IMR-90 (cell line): Measurements from ENCODE around the gene USP53. TPM values are rescaled to one million over a fixed set of nuclear protein-coding genes. Genes with fewer than 3 reads are reported as not detected.
A peak's percentile ranks its signal among the peaks of the same experiment; 100 is the strongest.

ENCODE experiments used
- ATAC-seq: fragments of 200-7000 bp; cut with Tn5 transposase; 2 replicates; pipeline ENCODE4 v1.9.1; 2020; ENCODE audit warnings: low read depth, mild to moderate bottlenecking, moderate library complexity
- BruUV-seq: library from RNA; stranded (reverse); fragments of 400-500 nt; replicated peaks from 2 replicates; lab custom pipeline; 2021; lab: Mats Ljungman, UMichigan
- CTCF ChIA-PET: fragments of 300-600 bp; formaldehyde crosslinking; extraction: SDS; loops from one replicate; lab custom pipeline; 2021; ENCODE audit warnings: antibody characterized with exemption; lab: Yijun Ruan, JAX
- POLR2A ChIA-PET: fragments of 300-600 bp; sonication (Branson Sonifier 250); formaldehyde crosslinking; loops from one replicate; lab custom pipeline; 2022; ENCODE audit warnings: antibody characterized with exemption; ENCODE audit not compliant: unreplicated experiment; lab: Charles Lee
- DNase-seq: peaks from one replicate; pipeline ENCODE4 v3.0.0; 2013
- H2AFZ ChIP-seq: replicated peaks from 2 replicates; pipeline ENCODE3; 2013; ENCODE audit warnings: low read length, mild to moderate bottlenecking; ENCODE audit not compliant: poor library complexity
- H2AK5ac ChIP-seq: 2 replicates; pipeline ENCODE4 v1.6.1; 2013; ENCODE audit warnings: low read depth, low read length, inconsistent platforms
- H2AK9ac ChIP-seq: replicated peaks from 2 replicates; pipeline ENCODE3; 2013; ENCODE audit warnings: mild to moderate bottlenecking, low read depth, low read length, moderate library complexity; ENCODE audit not compliant: poor library complexity
- H2BK120ac ChIP-seq: 2 replicates; pipeline ENCODE4 v1.6.1; 2013; ENCODE audit warnings: low read depth, low read length, inconsistent platforms
- H2BK15ac ChIP-seq: 3 replicates; pipeline ENCODE4 v1.6.1; 2013; ENCODE audit warnings: low read depth, low read length, inconsistent platforms
- H2BK20ac ChIP-seq: 2 replicates; pipeline ENCODE4 v1.6.1; 2013; ENCODE audit warnings: low read depth, mild to moderate bottlenecking, inconsistent platforms, low read length, moderate library complexity
- H2BK5ac ChIP-seq: 2 replicates; pipeline ENCODE4 v1.6.1; 2013; ENCODE audit warnings: mild to moderate bottlenecking, low read depth, low read length, inconsistent platforms; ENCODE audit not compliant: poor library complexity, severe bottlenecking
- H3K14ac ChIP-seq: replicated peaks from 2 replicates; pipeline ENCODE4 v1.6.1; 2013; ENCODE audit warnings: low read depth, low read length, inconsistent platforms
- H3K18ac ChIP-seq: 2 replicates; pipeline ENCODE4 v1.6.1; 2013; ENCODE audit warnings: low read depth, low read length, control low read depth
- H3K23ac ChIP-seq: 2 replicates; pipeline ENCODE4 v1.6.1; 2013; ENCODE audit warnings: low read depth, low read length, inconsistent platforms
- H3K27ac ChIP-seq: 2 replicates; pipeline ENCODE4 v1.5.1; 2013; ENCODE audit warnings: mild to moderate bottlenecking, control low read depth, low read length; ENCODE audit not compliant: insufficient read depth
- H3K27me3 ChIP-seq: 2 replicates; pipeline ENCODE4 v1.6.1; 2013; ENCODE audit warnings: low read length; ENCODE audit not compliant: control insufficient read depth, insufficient read depth
- H3K36me3 ChIP-seq: 2 replicates; pipeline ENCODE4 v1.6.1; 2013; ENCODE audit warnings: low read length, mixed read lengths; ENCODE audit not compliant: control insufficient read depth, insufficient read depth
- H3K4ac ChIP-seq: 2 replicates; pipeline ENCODE4 v1.6.1; 2013; ENCODE audit warnings: low read depth, low read length, inconsistent platforms
- H3K4me1 ChIP-seq: 2 replicates; pipeline ENCODE4 v1.6.1; 2013; ENCODE audit warnings: low read length, mixed read lengths; ENCODE audit not compliant: control insufficient read depth, insufficient read depth
- H3K4me2 ChIP-seq: 2 replicates; pipeline ENCODE4 v1.6.1; 2013; ENCODE audit warnings: low read depth, mild to moderate bottlenecking, control low read depth, low read length, moderate library complexity
- H3K4me3 ChIP-seq: 2 replicates; pipeline ENCODE4 v1.5.1; 2013; ENCODE audit warnings: low read depth, mild to moderate bottlenecking, control low read depth, low read length, moderate library complexity; ENCODE audit not compliant: insufficient read depth
- H3K56ac ChIP-seq: 2 replicates; pipeline ENCODE4 v1.6.1; 2013; ENCODE audit warnings: low read length, inconsistent platforms; ENCODE audit not compliant: insufficient read depth; ENCODE audit errors: extremely low read depth
- H3K79me1 ChIP-seq, 2 experiments: 2 replicates each; pipeline ENCODE4 v1.6.1; 2013; ENCODE audit warnings: low read length in 2 of 2, inconsistent platforms in 1 of 2, low read depth in 1 of 2
- H3K9ac ChIP-seq: 2 replicates; pipeline ENCODE4 v1.6.1; 2013; ENCODE audit warnings: low read depth, low read length, control low read depth
- H3K9me1 ChIP-seq: 2 replicates; pipeline ENCODE4 v1.6.1; 2013; ENCODE audit warnings: low read length, inconsistent platforms; ENCODE audit not compliant: insufficient read depth
- H3K9me3 ChIP-seq: 2 replicates; pipeline ENCODE4 v1.6.1; 2013; ENCODE audit warnings: low read length; ENCODE audit not compliant: control insufficient read depth, insufficient read depth
- H4K20me1 ChIP-seq: 2 replicates; pipeline ENCODE4 v1.6.1; 2013; ENCODE audit warnings: low read length, inconsistent platforms; ENCODE audit not compliant: insufficient read depth
- H4K5ac ChIP-seq: 2 replicates; pipeline ENCODE4 v1.6.1; 2013; ENCODE audit warnings: mild to moderate bottlenecking, low read depth, low read length, control low read depth
- H4K8ac ChIP-seq, 2 experiments: 2 replicates each; pipeline ENCODE4 v1.6.1; 2013; ENCODE audit warnings: low read depth in 2 of 2, low read length in 2 of 2, control low read depth in 1 of 2, inconsistent platforms in 1 of 2
- H4K91ac ChIP-seq: 2 replicates; pipeline ENCODE4 v1.6.1; 2013; ENCODE audit warnings: low read depth, low read length, inconsistent platforms; ENCODE audit not compliant: insufficient read depth
- CEBPB ChIP-seq: IDR thresholded peaks from 2 replicates; pipeline ENCODE4 v1.6.1; 2012; ENCODE audit warnings: low read depth, low read length, improper control_type of control experiment
- ELK1 ChIP-seq: fragments of 150-350 bp; IDR thresholded peaks from 2 replicates; pipeline ENCODE4 v1.6.1; 2016; ENCODE audit warnings: low read depth, mild to moderate bottlenecking, low read length, moderate library complexity, borderline replicate concordance
- SMC3 ChIP-seq: fragments of 150-350 bp; IDR thresholded peaks from 2 replicates; pipeline ENCODE4 v1.6.1; 2016; ENCODE audit warnings: low read depth, mild to moderate bottlenecking, antibody characterized with exemption, low read length, moderate library complexity
- dilution Hi-C: fragments of 300-500 bp; cut with HindIII; formaldehyde crosslinking; loops from one replicate; pipeline ENCODE4 v1.14.3; 2018; ENCODE audit warnings: low sequenced_read_pairs; ENCODE audit not compliant: unreplicated experiment
- in situ Hi-C: fragments of 300-500 bp; cut with MboI; formaldehyde crosslinking; loops from 3 replicates; pipeline ENCODE4 v1.14.3; 2019; ENCODE audit warnings: low sequenced_read_pairs, inconsistent platforms, mixed read lengths
- intact Hi-C: fragments of 100-400 bp; cut with micrococcal nuclease; formaldehyde crosslinking; loops from 2 replicates; pipeline ENCODE4 v1.10.0; 2022
- polyA plus RNA-seq, 3 experiments: library from polyadenylated mRNA; depleted of rRNA; stranded (reverse); fragments of >200 nt; gene quantifications; 2 replicates each; pipeline ENCODE4 v1.2.3, GENCODE V29; 2012; ENCODE audit warnings: low replicate concordance in 1 of 3
- total RNA-seq: library from RNA; depleted of rRNA; stranded (reverse); fragments of >200 nt; gene quantifications from 2 replicates; pipeline ENCODE4 v1.2.3, GENCODE V29; 2012
- TF ChIP-seq, protein P1 (sequence below): fragments of 150-350 bp; IDR thresholded peaks from 2 replicates; pipeline ENCODE4 v1.6.1; 2017; ENCODE audit warnings: mild to moderate bottlenecking, antibody characterized with exemption, low read length, low read depth

Gene USP53
- total and polyA plus RNA-seq, 2 of the 4 experiments (the other 2 are of a cell fraction): 11.2 to 24.0 TPM

DNA sequence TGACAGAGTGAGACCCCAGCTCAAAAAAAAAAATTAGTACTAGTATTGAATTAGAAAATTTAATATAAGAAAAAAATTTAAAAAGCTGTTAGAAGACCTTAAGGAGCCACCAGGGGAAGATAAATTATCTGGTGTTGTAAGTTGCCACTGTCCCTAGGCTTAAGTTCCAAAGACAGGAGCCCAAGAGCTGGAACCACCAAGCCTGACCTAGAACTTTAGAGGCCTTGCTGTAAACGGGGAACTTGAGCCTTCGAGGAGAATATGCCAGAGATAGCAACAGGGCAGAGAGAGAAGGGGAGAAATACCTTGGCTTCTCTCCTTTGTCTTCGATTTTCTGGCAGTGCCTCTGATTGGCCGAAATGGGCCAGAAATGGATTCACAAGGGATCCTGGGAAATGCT, 8.9 kb downstream of the USP53 start (continued):
- no peak for TF ChIP-seq ELK1
- TF ChIP-seq, protein P1, sequence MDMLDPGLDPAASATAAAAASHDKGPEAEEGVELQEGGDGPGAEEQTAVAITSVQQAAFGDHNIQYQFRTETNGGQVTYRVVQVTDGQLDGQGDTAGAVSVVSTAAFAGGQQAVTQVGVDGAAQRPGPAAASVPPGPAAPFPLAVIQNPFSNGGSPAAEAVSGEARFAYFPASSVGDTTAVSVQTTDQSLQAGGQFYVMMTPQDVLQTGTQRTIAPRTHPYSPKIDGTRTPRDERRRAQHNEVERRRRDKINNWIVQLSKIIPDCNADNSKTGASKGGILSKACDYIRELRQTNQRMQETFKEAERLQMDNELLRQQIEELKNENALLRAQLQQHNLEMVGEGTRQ: no peak

GRCh38 chr4:119227690-119228089, 15.2 kb downstream of the USP53 start:
- ChIA-PET CTCF (no interaction called here), POLR2A (no interaction called here)
- dilution Hi-C loops: no loop called here

More at GRCh38 chr4:119227690-119228089, 15.2 kb downstream of the USP53 start:
- in situ Hi-C loops (no loop called here), intact Hi-C loops (loop anchor here (5.0 kb wide), 2 partner anchors 35 to 245 kb away; no protein-coding TSS in a partner anchor)
- Histone ChIP-seq H2BK20ac (peak overlapping the region; percentile 41; the same call in 1 of the 2 replicates), H2BK5ac (peak overlapping the region; percentile 69), H3K9ac (no peak overlapping the region; the same call in 1 of the 2 replicates), H3K56ac (no peak overlapping the region), H3K18ac (peak overlapping the region; percentile 97; the same call in 1 of the 2 replicates), H3K14ac (peak overlapping the region; percentile 55; the same call in 1 of the 2 replicates), H2BK15ac (no peak overlapping the region), H4K91ac (no peak overlapping the region), H3K9me3 (no peaks in the 10 kb centered on the region; the same call in 1 of the 2 replicates), H3K4me1 (peaks cover 10% of the 10 kb centered on the region), H3K27ac (no peak overlapping the region; the same call in 1 of the 2 replicates), H4K20me1 (no peaks in the 10 kb centered on the region), H3K79me1 (peaks cover 22 to 33% of the 10 kb centered on the region in 2 experiments), H4K5ac (no peak overlapping the region), H3K4me3 (no peak overlapping the region), H3K4me2 (peak overlapping the region; percentile 59; the same call in 1 of the 2 replicates), H3K9me1 (peaks cover 5% of the 10 kb centered on the region; the same call in 1 of the 2 replicates), H2AK9ac (no peak overlapping the region), H3K4ac (peak overlapping the region; percentile 48; the same call in 1 of the 2 replicates), H3K27me3 (no peaks in the 10 kb centered on the region), H2AK5ac (no peak overlapping the region), H4K8ac (peak overlapping the region in 1 of 2 experiments; percentile 26; a peak in 1 of 4 replicates), H2AFZ (no peak overlapping the region), H2BK120ac (peak overlapping the region; percentile 81; the same call in 1 of the 2 replicates), H3K23ac (peak overlapping the region; percentile 12; the same call in 1 of the 2 replicates), H3K36me3 (peaks cover 9% of the 10 kb centered on the region)
- BruUV-seq: no TSS peak
- ATAC-seq (peak; percentile 78), DNase-seq (peak; percentile 79)
- peak; percentile 50; the same call in 1 of the 2 replicates for TF ChIP-seq CEBPB
- TF ChIP-seq SMC3: no peak
